RKO (cell line): ENCODE measurements around the gene MAPRE2.
A peak's percentile ranks its signal among the peaks of the same experiment; 100 is the strongest.
"Not testable (repeated sequence)": the region's sequence is repeated elsewhere in the genome, so short reads cannot be mapped to it uniquely, and the experiment has no call there.

Experiments
- DNase-seq: peaks from one replicate; pipeline ENCODE4 v3.0.0-alpha.2; 2016; ENCODE audit warnings: low spot score

The MAPRE2 gene

GRCh38 chr18:35122586-35123224 is 81.5 kb downstream of the MAPRE2 start:
- DNase-seq: no peak

GRCh38 chr18:35123811-35124210 is 82.6 kb downstream of the MAPRE2 start:
- DNase-seq: no peak

- DNase-seq: no peak
Observed at GRCh38 chr18:35127201-35127600, 86.0 kb downstream of the MAPRE2 start.

- DNase-seq: no peak
Observed at GRCh38 chr18:35128675-35129074, 87.5 kb downstream of the MAPRE2 start.

GRCh38 chr18:35130236-35130635 is 89.0 kb downstream of the MAPRE2 start:
- DNase-seq: no peak

- no peak for DNase-seq
Observed at GRCh38 chr18:35131387-35132020, 90.3 kb downstream of the MAPRE2 start.

GRCh38 chr18:35132021-35132902 is 91.0 kb downstream of the MAPRE2 start:
- no peak for DNase-seq

- DNase-seq: no peak
Observed at GRCh38 chr18:35134190-35134730, 93.0 kb downstream of the MAPRE2 start.

- no peak for DNase-seq
Observed at GRCh38 chr18:35134791-35135531, 93.7 kb downstream of the MAPRE2 start.

GRCh38 chr18:35136248-35136647 is 95.0 kb downstream of the MAPRE2 start:
- no peak for DNase-seq

GRCh38 chr18:35136885-35137284 is 95.7 kb downstream of the MAPRE2 start:
- DNase-seq: no peak

GRCh38 chr18:35137632-35138031 is 96.4 kb downstream of the MAPRE2 start:
- no peak for DNase-seq

- DNase-seq: no peak
Observed at GRCh38 chr18:35138773-35139172, 97.6 kb downstream of the MAPRE2 start.

GRCh38 chr18:35139517-35139916 is 98.3 kb downstream of the MAPRE2 start:
- DNase-seq: no peak

GRCh38 chr18:35141077-35141476 is 99.9 kb downstream of the MAPRE2 start:
- DNase-seq: no peak

GRCh38 chr18:35141567-35142274 is 100.5 kb downstream of the MAPRE2 start:
- no peak for DNase-seq

- DNase-seq: no peak
Observed at GRCh38 chr18:35142275-35142615, 101.0 kb downstream of the MAPRE2 start.

GRCh38 chr18:35143622-35144596 is 102.7 kb downstream of the MAPRE2 start:
- peak; percentile 67 for DNase-seq

GRCh38 chr18:35144698-35145097 is 103.5 kb downstream of the MAPRE2 start:
- DNase-seq: no peak

- not testable (repeated sequence) for DNase-seq
Observed at GRCh38 chr18:35150195-35150594, 109.0 kb downstream of the MAPRE2 start.
